Measurements from ENCODE around the gene DDX43.

DNA sequence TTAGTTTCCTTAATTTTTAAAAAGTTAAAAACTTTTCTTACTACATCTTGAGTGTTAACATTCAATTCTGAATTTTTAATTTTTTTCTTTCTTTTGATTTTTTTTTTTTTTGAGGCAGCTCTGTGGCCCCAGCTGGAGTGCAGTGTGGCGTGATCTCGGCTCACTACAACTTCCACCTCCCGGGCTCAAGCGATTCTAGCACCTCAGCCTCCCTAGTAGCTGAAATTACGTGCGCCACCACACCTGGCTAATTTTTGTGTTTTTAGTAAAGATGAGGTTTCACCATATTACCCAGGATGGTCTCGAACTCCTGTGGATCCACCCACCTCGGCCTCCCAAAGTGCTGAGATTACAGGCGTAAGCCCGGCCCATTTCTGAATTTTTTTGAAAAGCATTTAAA lies 1.2 kb downstream of the DDX43 start:
- TF ChIP-seq, protein P1, sequence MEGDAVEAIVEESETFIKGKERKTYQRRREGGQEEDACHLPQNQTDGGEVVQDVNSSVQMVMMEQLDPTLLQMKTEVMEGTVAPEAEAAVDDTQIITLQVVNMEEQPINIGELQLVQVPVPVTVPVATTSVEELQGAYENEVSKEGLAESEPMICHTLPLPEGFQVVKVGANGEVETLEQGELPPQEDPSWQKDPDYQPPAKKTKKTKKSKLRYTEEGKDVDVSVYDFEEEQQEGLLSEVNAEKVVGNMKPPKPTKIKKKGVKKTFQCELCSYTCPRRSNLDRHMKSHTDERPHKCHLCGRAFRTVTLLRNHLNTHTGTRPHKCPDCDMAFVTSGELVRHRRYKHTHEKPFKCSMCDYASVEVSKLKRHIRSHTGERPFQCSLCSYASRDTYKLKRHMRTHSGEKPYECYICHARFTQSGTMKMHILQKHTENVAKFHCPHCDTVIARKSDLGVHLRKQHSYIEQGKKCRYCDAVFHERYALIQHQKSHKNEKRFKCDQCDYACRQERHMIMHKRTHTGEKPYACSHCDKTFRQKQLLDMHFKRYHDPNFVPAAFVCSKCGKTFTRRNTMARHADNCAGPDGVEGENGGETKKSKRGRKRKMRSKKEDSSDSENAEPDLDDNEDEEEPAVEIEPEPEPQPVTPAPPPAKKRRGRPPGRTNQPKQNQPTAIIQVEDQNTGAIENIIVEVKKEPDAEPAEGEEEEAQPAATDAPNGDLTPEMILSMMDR (conservative IDR thresholded peaks at IDR 0.05 in 1 of 2, IDR thresholded peaks at IDR 0.05 in 1 of 2; ENCODE audit: low read depth in 1 of 2, low read length in 2 of 2): no peak
- no peak for TF ChIP-seq EZH2 (IDR thresholded peaks at IDR 0.05; ENCODE audit: low read length, missing control alignments)

Measured in fibroblast of lung (primary cell).